OCI-M2 (cell line): ENCODE measurements around the gene CAV2.
"Not testable (repeated sequence)": the region's sequence is repeated elsewhere in the genome, so short reads cannot be mapped to it uniquely, and the experiment has no call there.

Experiments used
- DNase-seq: peaks from one replicate; lab custom pipeline; 2025; ENCODE audit not compliant: unreplicated experiment; lab: John Stamatoyannopoulos, UW

Gene CAV2

GRCh38 chr7:116499168-116500077, at the start of gene CAV2:
TSS of gene CAV2 (plus strand) at chr7:116499738. CDS start at chr7:116499782, 44 bp downstream.
- no peak for DNase-seq

- DNase-seq, result no peak
Measured at GRCh38 chr7:116449950-116450349, 49.6 kb upstream of the CAV2 start.

- DNase-seq, result no peak
Measured at GRCh38 chr7:116451957-116452729, 47.4 kb upstream of the CAV2 start.

- no peak for DNase-seq
Measured at GRCh38 chr7:116454377-116454776, 45.2 kb upstream of the CAV2 start.

- DNase-seq, result no peak
Measured at GRCh38 chr7:116455009-116455408, 44.5 kb upstream of the CAV2 start.

GRCh38 chr7:116455499-116455898, 44.0 kb upstream of the CAV2 start:
- no peak for DNase-seq

- DNase-seq, result no peak
Measured at GRCh38 chr7:116461500-116461899, 38.0 kb upstream of the CAV2 start.

GRCh38 chr7:116463956-116464355, 35.6 kb upstream of the CAV2 start:
- DNase-seq, result no peak

GRCh38 chr7:116464375-116464774, 35.2 kb upstream of the CAV2 start:
- DNase-seq, result no peak

- no peak for DNase-seq
Measured at GRCh38 chr7:116465125-116465524, 34.4 kb upstream of the CAV2 start.

GRCh38 chr7:116468534-116468933, 31.0 kb upstream of the CAV2 start:
- DNase-seq, result no peak

- DNase-seq, result no peak
Measured at GRCh38 chr7:116477625-116478024, 21.9 kb upstream of the CAV2 start.

- DNase-seq, result no peak
Measured at GRCh38 chr7:116478834-116479233, 20.7 kb upstream of the CAV2 start.

GRCh38 chr7:116483271-116483942, 16.1 kb upstream of the CAV2 start:
- no peak for DNase-seq

- not testable (repeated sequence) for DNase-seq
Measured at GRCh38 chr7:116484389-116484788, 15.1 kb upstream of the CAV2 start.

- DNase-seq, result no peak
Measured at GRCh38 chr7:116487907-116488521, 11.5 kb upstream of the CAV2 start.

- DNase-seq, result no peak
Measured at GRCh38 chr7:116490351-116490750, 9.2 kb upstream of the CAV2 start.

GRCh38 chr7:116491887-116492653, 7.5 kb upstream of the CAV2 start:
- DNase-seq, result no peak

GRCh38 chr7:116492654-116493109, 6.9 kb upstream of the CAV2 start:
- no peak for DNase-seq

- DNase-seq, result no peak
Measured at GRCh38 chr7:116493449-116493848, 6.1 kb upstream of the CAV2 start.
